GM21825 (cell line): ENCODE data around the gene CCDC34.
"Not testable (repeated sequence)": the region's sequence is repeated elsewhere in the genome, so short reads cannot be mapped to it uniquely, and the experiment has no call there.

Experiments
- ATAC-seq: cut with Tn5 transposase; IDR thresholded peaks from one replicate; pipeline ENCODE4 v1.9.1; 2021; ENCODE audit warnings: mild to moderate bottlenecking, moderate library complexity; ENCODE audit not compliant: unreplicated experiment

The CCDC34 gene

GRCh38 chr11:27328614-27329013 lies 34.4 kb downstream of the CCDC34 start:
- no peak for ATAC-seq

DNA sequence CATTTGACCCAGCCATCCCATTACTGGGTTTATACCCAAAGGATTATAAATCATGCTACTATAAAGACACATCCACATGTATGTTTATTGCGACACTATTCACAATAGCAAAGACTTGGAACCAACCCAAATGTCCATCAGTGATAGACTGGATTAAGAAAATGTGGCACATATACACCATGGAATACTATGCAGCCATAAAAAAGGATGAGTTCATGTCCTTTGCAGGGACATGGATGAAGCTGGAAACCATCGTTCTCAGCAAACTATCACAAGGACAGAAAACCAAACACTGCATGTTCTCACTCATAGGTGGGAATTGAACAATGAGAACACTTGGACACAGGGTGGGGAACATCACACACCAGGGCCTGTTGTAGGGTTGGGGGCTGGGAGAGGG lies 36.0 kb downstream of the CCDC34 start:
- not testable (repeated sequence) for ATAC-seq

DNA sequence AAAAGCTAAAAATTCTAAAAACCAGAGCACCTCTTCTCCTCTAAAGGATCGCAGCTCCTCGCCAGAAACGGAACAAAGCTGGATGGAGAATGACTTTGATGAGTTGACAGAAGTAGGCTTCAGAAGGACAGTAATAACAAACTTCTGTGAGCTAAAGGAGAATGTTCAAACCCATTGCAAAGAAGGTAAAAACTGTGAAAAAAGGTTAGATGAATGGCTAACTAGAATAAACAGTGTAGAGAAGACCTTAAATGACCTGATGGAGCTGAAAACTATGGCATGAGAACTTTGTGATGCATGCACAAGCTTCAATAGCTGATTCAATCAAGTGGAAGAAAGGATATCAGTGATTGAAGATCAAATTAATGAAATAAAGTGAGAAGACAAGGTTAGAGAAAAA lies 40.8 kb downstream of the CCDC34 start:
- not testable (repeated sequence) for ATAC-seq

DNA sequence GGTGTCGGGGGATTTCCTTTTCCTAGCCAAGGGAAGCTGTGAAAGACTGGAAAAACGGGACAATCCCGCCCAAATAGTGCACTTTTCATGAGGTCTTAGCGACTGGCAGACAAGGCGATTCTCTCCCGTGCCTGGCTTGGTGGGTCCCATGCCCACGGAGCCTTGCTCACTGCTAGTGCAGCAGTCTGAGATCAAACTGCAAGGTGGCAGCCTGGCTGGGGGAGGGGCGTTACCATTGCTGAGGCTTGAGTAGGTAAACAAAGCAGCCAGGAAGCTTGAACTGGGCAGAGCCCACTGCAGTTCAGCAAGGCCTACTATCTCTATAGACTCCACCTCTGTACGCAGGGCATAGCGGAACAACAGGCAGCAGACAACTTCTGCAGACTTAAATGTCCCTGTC lies 41.7 kb downstream of the CCDC34 start:
- not testable (repeated sequence) for ATAC-seq

GRCh38 chr11:27319072-27319471 lies 43.9 kb downstream of the CCDC34 start:
- ATAC-seq = peak; percentile 99

DNA sequence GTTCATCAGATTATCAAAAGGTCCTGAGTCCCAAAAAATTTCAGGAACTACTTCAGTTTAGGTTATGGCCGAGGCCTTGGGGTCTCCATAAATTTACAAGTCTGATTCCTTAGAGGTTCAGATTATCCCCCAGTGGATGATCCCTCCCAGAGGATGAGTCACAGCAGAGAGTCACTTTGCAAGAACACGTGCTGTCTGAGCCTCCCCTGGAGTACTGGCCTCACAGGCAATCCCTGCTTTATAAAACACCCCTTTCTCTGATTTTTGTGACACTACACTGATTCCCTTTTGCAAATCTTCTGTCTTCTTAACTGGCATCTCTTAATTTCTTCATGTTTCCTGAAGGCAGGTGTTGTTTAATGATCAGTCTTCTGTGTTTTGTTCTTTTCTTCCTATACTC lies 45.3 kb downstream of the CCDC34 start:
- ATAC-seq = no peak

DNA sequence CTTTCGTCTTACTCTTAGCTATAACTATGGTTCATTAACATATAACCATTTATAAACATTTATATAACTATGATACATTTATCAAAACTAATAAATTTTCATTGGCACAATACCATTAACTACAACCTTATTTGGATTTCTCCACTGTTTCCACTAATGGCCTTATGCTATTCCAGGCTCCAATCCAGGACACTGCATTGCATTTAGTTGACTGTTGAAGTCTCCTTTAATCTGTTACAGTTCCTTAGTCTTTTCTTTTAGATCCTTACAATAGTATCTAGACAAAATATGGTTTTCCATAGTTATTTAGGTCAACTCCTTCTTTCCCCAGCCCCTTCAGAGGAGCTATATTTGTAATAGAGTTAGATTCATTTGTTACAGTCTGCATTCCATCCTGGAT lies 47.2 kb downstream of the CCDC34 start:
- ATAC-seq = no peak

- no peak for ATAC-seq
Observed at GRCh38 chr11:27313157-27313821, 49.7 kb downstream of the CCDC34 start.

GRCh38 chr11:27312110-27312509 lies 50.9 kb downstream of the CCDC34 start:
- no peak for ATAC-seq

GRCh38 chr11:27310707-27311106 lies 52.3 kb downstream of the CCDC34 start:
- no peak for ATAC-seq

DNA sequence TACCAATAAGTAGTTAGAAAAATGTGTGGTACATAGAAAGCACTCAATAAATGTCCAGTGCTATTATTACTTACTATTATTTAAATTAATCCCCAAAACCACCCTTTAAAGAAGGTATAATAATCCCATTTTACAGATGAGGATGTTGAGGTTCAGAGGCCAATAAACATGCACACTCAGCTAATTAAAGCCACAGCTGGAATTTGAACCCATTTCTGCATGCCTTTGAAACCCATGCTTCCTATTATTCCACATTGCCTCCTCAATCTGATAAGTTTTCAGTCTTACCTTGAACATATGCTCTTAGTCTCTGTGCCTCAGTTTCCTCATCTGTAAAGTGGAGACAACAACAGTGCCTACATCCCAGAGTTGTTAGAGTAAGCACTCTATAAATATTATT lies 52.8 kb downstream of the CCDC34 start:
- ATAC-seq = no peak

DNA sequence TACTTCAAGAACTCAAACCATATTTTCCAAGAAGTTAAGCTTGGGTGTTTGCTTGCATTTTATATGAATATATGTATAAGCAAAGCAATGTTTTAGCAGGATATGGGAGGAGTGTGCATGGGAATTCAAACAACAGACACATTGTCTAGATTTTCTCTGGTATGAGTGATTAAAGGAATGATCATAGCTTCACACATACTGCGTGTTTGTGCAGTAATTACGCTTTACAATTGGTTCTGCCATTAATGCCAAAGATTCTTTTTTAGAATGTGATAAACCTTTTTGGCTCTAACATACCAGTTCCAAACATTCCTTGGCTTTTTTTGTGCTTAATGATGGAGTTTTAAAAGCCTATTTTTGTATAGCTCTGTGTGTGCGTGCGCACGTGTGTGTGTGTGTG lies 54.0 kb downstream of the CCDC34 start:
- no peak for ATAC-seq

GRCh38 chr11:27307232-27307631 lies 55.8 kb downstream of the CCDC34 start:
- no peak for ATAC-seq

- ATAC-seq = no peak
Observed at GRCh38 chr11:27305751-27306150, 57.3 kb downstream of the CCDC34 start.

DNA sequence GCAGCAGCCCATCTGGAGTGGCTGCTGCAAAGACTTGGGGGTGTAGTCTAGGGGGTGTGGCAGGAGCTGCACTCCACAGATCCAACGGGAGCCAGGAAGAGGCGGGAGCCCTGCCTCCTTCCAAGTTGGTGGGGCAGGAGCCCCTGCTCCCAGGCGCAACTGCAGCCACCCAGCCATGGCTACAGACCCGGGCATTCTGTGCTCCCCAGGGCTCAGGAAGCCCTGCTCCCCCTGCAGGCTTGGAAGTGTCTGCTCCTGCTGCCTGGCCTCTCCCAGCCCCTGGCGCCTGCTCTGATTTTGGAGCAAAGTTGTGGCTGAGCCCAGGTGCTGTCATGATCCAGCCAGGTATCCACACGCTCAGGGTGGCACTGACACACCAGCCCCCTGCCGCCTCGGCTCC lies 58.5 kb downstream of the CCDC34 start:
- ATAC-seq = no peak

GRCh38 chr11:27303903-27304302 lies 59.1 kb downstream of the CCDC34 start:
- no peak for ATAC-seq

GRCh38 chr11:27300974-27301373 lies 62.0 kb downstream of the CCDC34 start:
- ATAC-seq = no peak

GRCh38 chr11:27297616-27298015 lies 65.4 kb downstream of the CCDC34 start:
- no peak for ATAC-seq

DNA sequence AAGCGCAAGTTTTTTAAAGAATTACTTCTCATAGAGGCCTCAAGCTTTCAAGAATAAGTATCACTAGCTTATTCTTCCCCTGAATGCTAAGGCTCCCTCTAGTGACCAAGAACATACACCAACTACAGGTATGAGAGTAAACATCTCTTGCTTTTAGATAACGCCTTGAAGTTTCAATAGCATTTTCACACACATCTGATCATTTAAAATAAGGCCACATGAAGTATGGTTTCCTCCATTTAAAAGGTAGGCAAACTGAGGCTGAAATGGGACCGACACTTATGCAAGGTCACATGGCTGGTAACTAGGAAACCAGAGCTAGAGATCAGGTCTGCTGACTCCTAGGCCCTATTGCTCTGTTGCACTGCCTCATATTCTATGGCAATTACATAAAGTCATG lies 66.5 kb downstream of the CCDC34 start:
- peak; percentile 74 for ATAC-seq

DNA sequence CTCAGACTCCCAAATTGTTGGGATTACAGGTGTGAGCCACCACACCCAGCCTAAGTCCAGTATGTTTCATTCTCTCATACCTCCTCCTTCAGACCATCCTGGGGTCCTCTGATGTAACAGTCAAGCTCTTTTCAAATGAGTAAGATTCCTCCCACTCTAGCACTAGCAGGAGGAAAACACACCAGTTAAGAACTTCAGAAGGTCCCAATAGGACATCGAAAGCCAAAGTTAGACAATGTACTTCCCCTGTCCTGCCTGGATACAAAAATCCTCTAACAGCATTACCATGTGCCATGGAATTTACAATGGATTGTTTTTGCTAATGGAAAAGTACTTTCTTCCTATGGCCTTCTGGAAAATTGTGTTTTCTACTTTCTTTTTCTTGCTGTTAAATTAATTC lies 67.1 kb downstream of the CCDC34 start:
- ATAC-seq = no peak

- ATAC-seq = no peak
Observed at GRCh38 chr11:27294654-27295053, 68.4 kb downstream of the CCDC34 start.

GRCh38 chr11:27293515-27294417 lies 69.2 kb downstream of the CCDC34 start:
- ATAC-seq = no peak
